Endothelial cell of umbilical vein (primary cell): ENCODE data around the gene VASH2. TPM values are rescaled to one million over a fixed set of nuclear protein-coding genes. Genes with fewer than 3 reads are reported as not detected.

ENCODE experiments used
- BruUV-seq: library from RNA; stranded (reverse); fragments of 400-500 nt; replicated peaks from 2 replicates; lab custom pipeline; 2021; lab: Mats Ljungman, UMichigan
- CTCF ChIA-PET: fragments of 300-600, 350-600 bp; sonication (Branson Sonifier 250); formaldehyde crosslinking; loops from one replicate; lab custom pipeline; 2021; ENCODE audit warnings: antibody characterized with exemption, inconsistent platforms; lab: Charles Lee
- POLR2A ChIA-PET: fragments of 300-600, 350-600 bp; sonication (Branson Sonifier 250); formaldehyde crosslinking; loops from one replicate; lab custom pipeline; 2021; ENCODE audit warnings: antibody characterized with exemption, inconsistent platforms; lab: Charles Lee
- DNase-seq: peaks from one replicate; pipeline ENCODE4 v3.0.0-alpha.2; 2011; ENCODE audit warnings: low read depth, low spot score
- FAIRE-seq: peaks from 2 replicates; lab custom pipeline; 2011; peaks lifted over from hg19 to GRCh38; lab: Jason Lieb, UNC
- H2AFZ ChIP-seq: 2 replicates; pipeline ENCODE4 v1.6.0; 2012; ENCODE audit warnings: low read depth, low read length, control low read depth, inconsistent platforms
- H3K27ac ChIP-seq: 2 replicates; pipeline ENCODE4 v1.5.1; 2011; ENCODE audit warnings: low read depth, mild to moderate bottlenecking, control low read depth, low read length, moderate library complexity; ENCODE audit not compliant: insufficient read depth
- H3K27me3 ChIP-seq, 2 experiments: 2 replicates each; pipeline versions ENCODE4 v1.6.0 to v1.6.1; 2011; ENCODE audit warnings: low read length in 2 of 2, mixed read lengths in 1 of 2; ENCODE audit not compliant: control insufficient read depth in 2 of 2, insufficient read depth in 2 of 2
- H3K36me3 ChIP-seq, 2 experiments: 2 replicates in 1 of 2; 3 replicates in 1 of 2; pipeline ENCODE4 v1.5.1; 2011; ENCODE audit warnings: low read length in 2 of 2, mild to moderate bottlenecking in 1 of 2, moderate library complexity in 1 of 2; ENCODE audit not compliant: control insufficient read depth in 2 of 2, insufficient read depth in 2 of 2; ENCODE audit errors: extremely low read depth in 1 of 2
- H3K4me1 ChIP-seq: 3 replicates; pipeline ENCODE4 v1.5.1; 2011; ENCODE audit warnings: mild to moderate bottlenecking, low read length; ENCODE audit not compliant: control insufficient read depth, insufficient read depth; ENCODE audit errors: extremely low read depth
- H3K4me2 ChIP-seq: 2 replicates; pipeline ENCODE4 v1.6.1; 2011; ENCODE audit warnings: low read length, control low read depth, mixed read lengths; ENCODE audit not compliant: insufficient read depth
- H3K4me3 ChIP-seq, 3 experiments: fragments of 200-600 bp in 1 of 3; sonication (generic), shearing (Covaris generic) in 1 of 3; replicated peaks in 1 of 3; 2 replicates each; pipeline ENCODE4 v1.5.1; 2011 to 2016; ENCODE audit warnings: control low read depth in 3 of 3, low read length in 3 of 3, mild to moderate bottlenecking in 2 of 3, inconsistent platforms in 1 of 3, low read depth in 1 of 3, moderate library complexity in 1 of 3; ENCODE audit not compliant: insufficient read depth in 1 of 3
- H3K79me2 ChIP-seq: 2 replicates; pipeline ENCODE4 v1.6.0; 2012; ENCODE audit warnings: low read length, inconsistent platforms; ENCODE audit not compliant: control insufficient read depth, insufficient read depth
- H3K9ac ChIP-seq: replicated peaks from 2 replicates; pipeline ENCODE3; 2011; ENCODE audit warnings: low read length, control low read depth; ENCODE audit not compliant: insufficient read depth; ENCODE audit errors: extremely low read depth
- H3K9me1 ChIP-seq: replicated peaks from 3 replicates; pipeline ENCODE4 v1.6.0; 2011; ENCODE audit warnings: mild to moderate bottlenecking, low read length; ENCODE audit not compliant: control insufficient read depth, insufficient read depth; ENCODE audit errors: extremely low read depth
- H3K9me3 ChIP-seq: replicated peaks from 2 replicates; pipeline ENCODE4 v1.5.1; 2012; ENCODE audit warnings: low read length, inconsistent platforms; ENCODE audit not compliant: control insufficient read depth, insufficient read depth
- H4K20me1 ChIP-seq: replicated peaks from 2 replicates; pipeline ENCODE3; 2011; ENCODE audit warnings: mild to moderate bottlenecking, low read length; ENCODE audit not compliant: control insufficient read depth, insufficient read depth; ENCODE audit errors: extremely low read depth
- CTCF ChIP-seq, 2 donors: IDR thresholded peaks; 1 replicate in 1 of 2; 2 replicates in 1 of 2; pipeline ENCODE4 v1.5.1; 2011; ENCODE audit warnings: low read length in 2 of 2, mild to moderate bottlenecking in 2 of 2, moderate library complexity in 2 of 2, control low read depth in 1 of 2, inconsistent platforms in 1 of 2, low read depth in 1 of 2; ENCODE audit not compliant: insufficient read depth in 1 of 2; ENCODE audit errors: extremely low read depth in 1 of 2
- EZH2 ChIP-seq: IDR thresholded peaks from 2 replicates; pipeline ENCODE4 v1.6.1; 2012; ENCODE audit warnings: borderline replicate concordance, low read depth, mild to moderate bottlenecking, moderate library complexity, low read length, inconsistent platforms; ENCODE audit not compliant: severe bottlenecking
- FOS ChIP-seq: IDR thresholded peaks from 2 replicates; pipeline ENCODE4 v1.6.1; 2011; ENCODE audit warnings: mild to moderate bottlenecking, low read length, moderate library complexity, borderline replicate concordance; ENCODE audit not compliant: insufficient read depth
- GATA2 ChIP-seq: IDR thresholded peaks from 2 replicates; pipeline ENCODE4 v1.7.0; 2011; ENCODE audit warnings: low read depth, mild to moderate bottlenecking, moderate library complexity, mixed read lengths, low read length; ENCODE audit not compliant: insufficient read length, insufficient read depth
- JUN ChIP-seq: IDR thresholded peaks from 2 replicates; pipeline ENCODE4 v1.6.1; 2011; ENCODE audit warnings: borderline replicate concordance, low read depth; ENCODE audit not compliant: insufficient read length, insufficient read depth
- MAX ChIP-seq: IDR thresholded peaks from 2 replicates; pipeline ENCODE4 v1.6.1; 2011; ENCODE audit not compliant: insufficient read depth, insufficient read length
- MYC ChIP-seq: IDR thresholded peaks from one replicate; pipeline ENCODE4 v1.6.1; 2011; ENCODE audit warnings: mild to moderate bottlenecking, low read depth, low read length
- POLR2A ChIP-seq: IDR thresholded peaks from 2 replicates; pipeline ENCODE4 v1.6.1; 2012; ENCODE audit warnings: low read depth, mild to moderate bottlenecking, control low read depth, low read length
- POLR2AphosphoS5 ChIP-seq: IDR thresholded peaks from 2 replicates; pipeline ENCODE4 v1.6.1; 2012; ENCODE audit warnings: low read depth, mild to moderate bottlenecking, control low read depth, low read length, moderate library complexity; ENCODE audit not compliant: insufficient read depth
- dilution Hi-C: fragments of 300-500 bp; cut with MboI; formaldehyde crosslinking; loops from one replicate; pipeline ENCODE4 v1.15.0; 2019; ENCODE audit warnings: low sequenced_read_pairs; ENCODE audit not compliant: extremely low pct_ligation_motif_present
- intact Hi-C: fragments of 100-400 bp; cut with micrococcal nuclease; formaldehyde crosslinking; loops from one replicate; pipeline ENCODE4 v1.10.0; 2022
- polyA plus RNA-seq, 4 experiments: library from polyadenylated mRNA; depleted of rRNA in 3 of 4; stranded (reverse) in 3 of 4; unstranded in 1 of 4; fragments of >200 nt; gene quantifications; 2 replicates each; pipeline versions ENCODE4 v1.2.1 to v1.2.3, GENCODE V29; 2011 to 2012; ENCODE audit warnings: missing spikeins in 1 of 4
- total RNA-seq: library from RNA; stranded (reverse); gene quantifications from 2 replicates; pipeline ENCODE4 v1.2.3, GENCODE V29; 2021

VASH2 gene
- total and polyA plus RNA-seq, 2 donors (not counting 3 experiments of a cell fraction or from before 2014, with no cell fraction given) = 0.70 to 2.9 TPM

GRCh38 chr1:212908971-212909370, 41.4 kb upstream of the VASH2 start:
- no peak for FAIRE-seq
- ChIA-PET POLR2A (no interaction called here), CTCF (no interaction called here)

More at GRCh38 chr1:212908971-212909370, 41.4 kb upstream of the VASH2 start:
- no peak for DNase-seq
- Histone ChIP-seq H3K4me1 (no peaks in the 10 kb centered on the region), H3K27ac (no peak overlapping the region), H3K79me2 (no peaks in the 10 kb centered on the region), H3K4me2 (no peak overlapping the region), H3K9ac (no peak overlapping the region), H4K20me1 (no peaks in the 10 kb centered on the region), H3K4me3 (no peak overlapping the region), H2AFZ (no peak overlapping the region), H3K27me3 (peaks cover 0 to 3% of the 10 kb centered on the region in 2 experiments), H3K9me1 (no peaks in the 10 kb centered on the region), H3K36me3 (no peaks in the 10 kb centered on the region), H3K9me3 (no peaks in the 10 kb centered on the region)
- intact Hi-C loops (no loop called here), dilution Hi-C loops (no loop called here)
- BruUV-seq = no TSS peak
- no peak for TF ChIP-seq FOS
- no peak for TF ChIP-seq JUN
- TF ChIP-seq CTCF (IDR thresholded peaks at IDR 0.05; ENCODE audit: extremely low read depth in 1 of 2, insufficient read depth in 1 of 2, low read depth in 1 of 2, low read length in 2 of 2) = no peak
- no peak for TF ChIP-seq MYC
- TF ChIP-seq EZH2 = no peak
- TF ChIP-seq GATA2 = no peak
- TF ChIP-seq POLR2A = no peak
- no peak for TF ChIP-seq MAX
- TF ChIP-seq POLR2AphosphoS5 = no peak
